ENCODE measurements around the gene LRRC10B. TPM values are rescaled to one million over a fixed set of nuclear protein-coding genes. Genes with fewer than 3 reads are reported as not detected.

The LRRC10B gene
- total RNA-seq, 4 donors from 2014 or later, result 0.76 to 2.6 (median 1.9) TPM

GRCh38 chr11:61484541-61484940 lies 24.0 kb upstream of the LRRC10B start:
- no peak for DNase-seq (ENCODE audit: low spot score in 2 of 2)
- intact Hi-C loops (cut with DNase I; ENCODE audit: low total_unique reads), result no loop called here
- no peak overlapping the region for H3K4me3 ChIP-seq (ENCODE audit: low read depth, poor library complexity, severe bottlenecking)
- WGBS, 2 donors, result 75 to 88% methylated on average over 8 to 10 of the region's 11 CpGs
- TF ChIP-seq POLR2A (IDR thresholded peaks at IDR 0.05) (no peak), CTCF (IDR thresholded peaks at IDR 0.05) (no peak)

GRCh38 chr11:61485080-61485479 lies 23.5 kb upstream of the LRRC10B start:
- 91 to 93% methylated on average over 11 of the region's 11 CpGs for WGBS, 2 donors
- no peak overlapping the region for H3K4me3 ChIP-seq (ENCODE audit: low read depth, poor library complexity, severe bottlenecking)
- DNase-seq (ENCODE audit: low spot score in 2 of 2), result no peak
- TF ChIP-seq CTCF (IDR thresholded peaks at IDR 0.05) (no peak), POLR2A (IDR thresholded peaks at IDR 0.05) (no peak)
- intact Hi-C loops (cut with DNase I; ENCODE audit: low total_unique reads), result no loop called here

- DNase-seq (ENCODE audit: low spot score in 2 of 2), result no peak
- TF ChIP-seq CTCF (IDR thresholded peaks at IDR 0.05) (no peak), POLR2A (IDR thresholded peaks at IDR 0.05) (no peak)
- WGBS, 2 donors, result 89 to 93% methylated on average over 6 of the region's 6 CpGs
- intact Hi-C loops (cut with DNase I; ENCODE audit: low total_unique reads), result no loop called here
- H3K4me3 ChIP-seq (ENCODE audit: low read depth, poor library complexity, severe bottlenecking), result no peak overlapping the region
Measured at GRCh38 chr11:61486011-61486620, 22.4 kb upstream of the LRRC10B start.

GRCh38 chr11:61486779-61487178 lies 21.8 kb upstream of the LRRC10B start:
- WGBS, 2 donors, result 85 to 86% methylated on average over 5 of the region's 5 CpGs
- no peak for DNase-seq (ENCODE audit: low spot score in 2 of 2)
- intact Hi-C loops (cut with DNase I; ENCODE audit: low total_unique reads), result no loop called here

GRCh38 chr11:61487342-61488025 lies 21.1 kb upstream of the LRRC10B start:
- DNase-seq (ENCODE audit: low spot score in 2 of 2), result no peak
- TF ChIP-seq POLR2A (IDR thresholded peaks at IDR 0.05) (no peak), CTCF (IDR thresholded peaks at IDR 0.05) (no peak)
- H3K4me3 ChIP-seq (ENCODE audit: low read depth, poor library complexity, severe bottlenecking), result no peak overlapping the region
- WGBS, 2 donors, result 85 to 93% methylated on average over 4 of the region's 4 CpGs
- intact Hi-C loops (cut with DNase I; ENCODE audit: low total_unique reads), result no loop called here

More at GRCh38 chr11:61486779-61487178, 21.8 kb upstream of the LRRC10B start:
- TF ChIP-seq POLR2A (IDR thresholded peaks at IDR 0.05) (no peak), CTCF (IDR thresholded peaks at IDR 0.05) (no peak)
- no peak overlapping the region for H3K4me3 ChIP-seq (ENCODE audit: low read depth, poor library complexity, severe bottlenecking)

All from lower leg skin (tissue), 4 donors.